ENCODE data around the gene INSIG1.

DNA sequence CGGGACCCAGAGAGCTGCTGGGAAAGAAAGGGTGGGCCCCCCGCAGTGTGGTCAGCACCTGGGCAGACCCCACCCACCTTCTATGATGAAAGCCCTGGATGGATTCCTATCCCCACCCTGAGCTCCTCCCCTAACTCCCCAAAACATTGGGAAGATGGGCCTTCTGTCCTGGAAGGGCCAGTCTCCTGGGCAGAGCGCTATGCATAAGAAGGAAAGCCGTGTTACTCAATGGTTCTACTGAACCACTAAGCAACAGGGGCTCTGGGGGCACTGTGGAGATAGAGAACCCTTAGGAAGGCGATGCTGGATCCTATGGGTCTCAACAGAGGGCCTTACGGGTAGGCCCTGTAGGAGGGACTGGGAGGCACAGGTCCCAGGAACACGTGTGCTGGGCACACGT lies 30.7 kb upstream of the INSIG1 start:
- TF ChIP-seq, protein P1, sequence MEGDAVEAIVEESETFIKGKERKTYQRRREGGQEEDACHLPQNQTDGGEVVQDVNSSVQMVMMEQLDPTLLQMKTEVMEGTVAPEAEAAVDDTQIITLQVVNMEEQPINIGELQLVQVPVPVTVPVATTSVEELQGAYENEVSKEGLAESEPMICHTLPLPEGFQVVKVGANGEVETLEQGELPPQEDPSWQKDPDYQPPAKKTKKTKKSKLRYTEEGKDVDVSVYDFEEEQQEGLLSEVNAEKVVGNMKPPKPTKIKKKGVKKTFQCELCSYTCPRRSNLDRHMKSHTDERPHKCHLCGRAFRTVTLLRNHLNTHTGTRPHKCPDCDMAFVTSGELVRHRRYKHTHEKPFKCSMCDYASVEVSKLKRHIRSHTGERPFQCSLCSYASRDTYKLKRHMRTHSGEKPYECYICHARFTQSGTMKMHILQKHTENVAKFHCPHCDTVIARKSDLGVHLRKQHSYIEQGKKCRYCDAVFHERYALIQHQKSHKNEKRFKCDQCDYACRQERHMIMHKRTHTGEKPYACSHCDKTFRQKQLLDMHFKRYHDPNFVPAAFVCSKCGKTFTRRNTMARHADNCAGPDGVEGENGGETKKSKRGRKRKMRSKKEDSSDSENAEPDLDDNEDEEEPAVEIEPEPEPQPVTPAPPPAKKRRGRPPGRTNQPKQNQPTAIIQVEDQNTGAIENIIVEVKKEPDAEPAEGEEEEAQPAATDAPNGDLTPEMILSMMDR (IDR thresholded peaks at IDR 0.05; ENCODE audit: borderline replicate concordance, extremely low read depth, low read length, poor library complexity, severe bottlenecking) = no peak
- no peak for TF ChIP-seq EZH2 (IDR thresholded peaks at IDR 0.05; ENCODE audit: borderline replicate concordance, low read depth, low read length, severe bottlenecking)

Data from DND-41 (cell line).